Measurements from ENCODE around the gene NCKAP1. TPM values are rescaled to one million over a fixed set of nuclear protein-coding genes. Genes with fewer than 3 reads are reported as not detected.
"Not testable (repeated sequence)": the region's sequence is repeated elsewhere in the genome, so short reads cannot be mapped to it uniquely, and the experiment has no call there.

NCKAP1 gene
- total RNA-seq, 1 donor from 2014 or later, result 1.7 TPM

DNA sequence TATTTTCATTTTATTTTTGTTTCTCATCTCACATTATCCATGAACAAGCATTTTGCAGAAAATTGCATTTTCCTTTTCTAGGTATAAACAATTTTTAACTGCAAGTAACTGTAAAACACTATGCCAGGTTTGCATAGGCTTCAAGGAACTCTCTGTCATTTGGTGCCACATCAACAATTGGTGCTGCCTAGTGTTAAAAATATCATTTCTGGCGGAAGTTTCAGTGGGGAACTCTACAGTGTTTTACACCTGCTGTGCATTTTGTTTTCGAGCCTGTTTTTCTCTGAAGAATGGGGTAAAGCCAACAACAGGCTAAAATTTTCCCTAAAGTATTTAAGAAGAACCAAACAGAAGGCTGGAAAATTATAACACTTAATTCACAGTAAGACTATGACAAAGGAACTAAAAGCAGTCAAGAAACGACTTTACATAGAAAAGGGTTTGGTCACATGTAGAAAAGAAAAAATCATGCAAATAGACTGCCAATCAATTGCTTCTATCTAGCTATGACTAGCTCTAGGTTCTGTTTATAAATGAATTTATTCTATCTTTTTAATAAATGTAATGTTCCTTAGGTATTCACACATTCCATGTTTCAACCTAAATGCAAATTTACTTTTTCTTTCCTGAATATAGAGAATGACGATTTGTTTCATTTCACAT is 150.4 kb downstream of the NCKAP1 start:
- intact Hi-C loops (cut with micrococcal nuclease), result no loop called here

DNA sequence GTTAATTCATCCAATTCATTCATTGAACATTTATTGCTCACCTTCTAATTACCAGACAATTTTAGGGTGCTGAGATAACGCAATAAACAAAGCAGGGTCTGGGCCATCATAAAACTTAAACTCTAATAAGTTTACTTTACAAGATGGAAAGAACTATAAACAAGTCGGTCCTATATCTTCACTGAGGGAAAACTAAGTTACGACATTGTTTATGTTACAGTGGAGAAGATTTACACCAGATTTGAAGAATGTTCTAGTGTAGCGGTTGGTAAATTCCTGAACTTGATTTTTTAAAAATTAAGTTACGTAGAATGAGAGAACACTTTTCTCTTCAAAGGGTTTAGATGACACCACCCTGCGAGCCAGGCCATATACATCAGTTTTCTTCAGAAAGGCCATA is 151.2 kb downstream of the NCKAP1 start:
- intact Hi-C loops (cut with micrococcal nuclease), result no loop called here

- intact Hi-C loops (cut with micrococcal nuclease), result no loop called here
These were observed 152.5 kb downstream of the NCKAP1 start for GRCh38 chr2:182885771-182886170.

- intact Hi-C loops (cut with micrococcal nuclease), result no loop called here
These were observed 154.8 kb downstream of the NCKAP1 start for GRCh38 chr2:182883451-182883850.

DNA sequence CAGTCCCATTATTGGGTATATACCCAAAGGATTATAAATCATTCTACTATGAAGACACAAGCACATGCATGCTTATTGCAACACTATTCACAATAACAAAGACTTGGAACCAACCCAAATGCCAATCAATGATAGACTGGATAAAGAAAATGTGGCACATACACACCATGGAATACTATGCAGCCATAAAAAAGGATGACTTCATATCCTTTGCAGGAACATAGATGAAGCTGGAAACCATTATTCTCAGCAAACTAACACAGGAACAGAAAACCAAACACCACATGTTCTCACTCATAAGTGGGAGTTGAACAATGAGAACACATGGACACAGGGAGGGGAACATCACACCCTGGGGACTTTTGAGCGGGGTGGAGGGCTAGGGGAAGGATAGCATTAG is 158.2 kb downstream of the NCKAP1 start:
- intact Hi-C loops (cut with micrococcal nuclease), result not testable (repeated sequence)

- intact Hi-C loops (cut with micrococcal nuclease), result not testable (repeated sequence)
These were observed 161.6 kb downstream of the NCKAP1 start for GRCh38 chr2:182876653-182877052.

DNA sequence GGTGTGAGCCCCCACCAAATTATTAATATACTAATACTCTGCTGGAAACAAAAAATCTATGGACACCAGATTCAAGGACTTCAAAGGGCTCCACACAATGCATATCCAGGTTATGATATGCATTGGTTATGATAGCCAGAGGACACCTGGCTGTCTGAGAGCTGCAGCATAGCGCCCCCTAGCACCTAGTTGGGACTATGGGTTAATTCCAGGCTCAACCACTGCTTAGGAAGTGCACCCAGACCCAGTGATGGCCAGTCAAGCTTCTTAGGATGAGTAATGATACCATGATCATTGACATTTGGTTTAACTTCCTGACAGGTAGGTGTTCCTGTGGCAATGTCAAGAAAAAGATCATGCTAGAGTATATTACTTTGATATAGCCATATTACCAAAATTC is 168.0 kb downstream of the NCKAP1 start:
- intact Hi-C loops (cut with micrococcal nuclease), result no loop called here

DNA sequence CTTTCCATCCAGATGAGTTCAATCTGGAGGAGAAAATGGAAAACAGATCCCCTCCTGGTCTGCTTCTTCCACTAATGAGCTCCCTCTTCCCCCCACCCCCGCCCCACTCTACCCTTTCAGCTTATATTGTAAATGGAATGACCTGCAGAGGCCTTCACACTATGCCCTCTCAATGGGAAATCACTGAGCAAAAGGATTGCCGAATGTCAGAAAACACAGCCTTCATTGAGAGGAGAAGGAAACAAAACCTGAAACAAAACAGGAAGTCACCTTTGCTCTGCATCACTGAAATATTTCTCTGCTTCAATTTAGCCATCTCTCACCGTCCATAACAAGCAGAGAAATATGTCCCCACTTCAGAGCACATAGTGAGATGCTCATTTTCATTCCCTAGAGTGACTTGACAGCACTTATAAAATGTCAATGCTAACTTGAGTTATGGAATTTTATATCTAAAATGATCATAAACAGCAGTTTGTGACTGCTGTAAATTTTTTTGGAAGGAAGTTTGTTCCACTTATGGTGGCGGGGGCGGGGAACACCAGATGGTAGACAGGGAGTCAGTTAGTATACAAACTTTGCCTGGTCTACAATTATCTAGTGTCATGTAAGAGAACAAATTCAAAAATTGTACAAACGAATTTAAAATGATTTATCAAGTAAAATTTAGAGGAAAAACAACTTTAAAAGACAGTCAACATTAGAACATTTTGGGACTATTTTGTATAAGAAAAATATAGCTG is 170.0 kb downstream of the NCKAP1 start:
- intact Hi-C loops (cut with micrococcal nuclease), result no loop called here

DNA sequence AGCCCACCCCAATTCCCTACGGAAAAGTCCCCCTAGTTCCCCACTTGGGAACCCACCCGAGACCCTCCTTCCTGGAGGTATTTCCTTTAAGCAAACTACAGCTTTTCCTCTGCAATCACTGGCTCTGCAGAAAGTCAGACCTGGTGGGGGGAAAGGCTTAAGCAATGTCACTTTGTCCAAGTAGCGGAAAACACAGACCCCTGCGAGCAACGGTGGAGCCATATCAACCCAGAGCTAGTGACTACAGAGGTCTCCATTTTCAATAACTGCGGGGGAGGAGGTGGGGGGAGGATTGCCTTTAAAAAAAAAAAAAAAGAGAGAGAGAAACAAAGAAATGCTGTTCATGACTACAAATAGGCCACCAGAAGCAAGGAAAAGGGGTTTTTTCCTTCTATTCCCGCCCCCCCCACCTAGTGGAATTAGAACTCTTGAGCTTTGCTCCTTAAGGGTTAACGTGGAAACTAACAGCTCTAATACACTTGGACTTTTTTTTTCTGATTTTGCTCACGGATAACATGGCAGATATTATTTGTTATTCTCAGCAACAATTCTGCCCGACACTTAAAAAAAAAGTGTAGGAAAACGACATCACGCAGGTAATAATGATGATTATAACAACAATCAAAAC is 170.7 kb downstream of the NCKAP1 start:
- intact Hi-C loops (cut with micrococcal nuclease), result no loop called here

DNA sequence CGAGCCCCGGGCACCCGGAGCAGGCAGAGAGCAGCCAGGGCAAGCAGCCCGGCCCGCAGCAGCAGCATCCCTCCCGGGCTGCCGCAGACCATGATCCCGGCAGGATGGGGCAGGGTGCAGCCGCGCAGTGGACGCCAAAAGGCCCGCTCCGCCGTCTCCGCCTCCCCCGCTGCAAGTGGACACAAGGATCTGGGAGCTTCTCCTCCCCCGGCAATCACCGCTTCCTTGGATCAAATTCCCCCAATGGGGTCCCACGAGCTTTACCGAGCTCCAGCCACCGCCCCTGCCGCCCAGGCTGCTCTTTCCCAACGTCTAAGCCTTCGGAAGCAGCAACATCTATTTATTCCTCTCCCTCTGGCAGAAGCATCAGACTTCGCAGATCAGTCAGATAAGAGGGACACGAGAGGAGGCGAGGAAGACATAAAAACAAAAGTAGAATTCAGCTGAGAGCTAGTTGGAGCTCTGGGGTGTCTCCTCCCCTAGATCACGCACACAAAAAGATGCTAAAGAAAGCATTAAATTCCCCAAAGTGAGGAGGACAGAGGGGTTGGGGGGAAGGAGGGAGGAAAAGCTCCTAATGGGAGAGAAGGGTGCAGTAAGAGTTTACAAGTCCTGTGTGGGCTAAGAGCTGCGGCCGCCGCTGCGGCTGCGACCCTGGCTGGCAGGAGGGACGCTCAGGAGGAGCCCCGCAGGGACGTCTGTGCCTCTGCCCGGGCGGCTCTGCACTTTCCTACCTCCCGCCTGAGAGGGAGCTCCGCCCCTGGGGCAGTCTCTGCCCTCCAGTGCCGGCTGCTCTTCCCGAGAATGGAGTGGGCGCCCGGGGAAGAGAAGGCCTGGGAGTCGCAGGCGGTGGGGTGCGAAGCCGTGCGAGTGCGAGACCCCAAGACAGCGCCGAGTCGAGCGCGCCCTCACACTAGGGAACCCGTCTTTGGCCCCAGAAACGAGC is 171.5 kb downstream of the NCKAP1 start, which contains the start of gene FRZB:
Gene FRZB (minus strand): TSS at position 177 of the 946 bp plus-strand sequence. CDS start 85 bp downstream, at position 92.
- intact Hi-C loops (cut with micrococcal nuclease), result no loop called here

GRCh38 chr2:182866095-182866460 is 172.2 kb downstream of the NCKAP1 start:
- intact Hi-C loops (cut with micrococcal nuclease), result no loop called here

- intact Hi-C loops (cut with micrococcal nuclease), result no loop called here
These were observed 173.2 kb downstream of the NCKAP1 start for GRCh38 chr2:182864949-182865570.

GRCh38 chr2:182863642-182864041 is 174.6 kb downstream of the NCKAP1 start:
- intact Hi-C loops (cut with micrococcal nuclease), result no loop called here

DNA sequence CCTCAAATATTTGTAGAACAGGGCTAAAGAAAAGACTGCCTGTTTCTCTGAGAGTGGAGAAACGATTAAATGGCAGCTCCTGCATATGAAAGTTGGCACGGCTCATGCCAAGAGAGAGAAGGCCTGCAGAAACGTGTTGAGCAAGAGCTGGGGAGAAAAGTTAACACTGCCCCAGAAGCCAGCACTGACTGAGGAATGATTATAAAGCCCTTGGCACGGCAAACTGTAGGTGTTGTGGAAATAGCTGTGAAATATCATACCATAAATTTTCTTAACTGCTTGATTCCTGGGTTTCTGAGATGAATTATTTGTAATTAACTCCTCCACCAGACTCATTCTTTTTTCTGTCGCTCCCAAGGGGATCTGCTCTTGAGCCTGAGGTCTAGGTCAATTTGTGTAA is 176.2 kb downstream of the NCKAP1 start:
- intact Hi-C loops (cut with micrococcal nuclease), result no loop called here

GRCh38 chr2:182860858-182861257 is 177.4 kb downstream of the NCKAP1 start:
- intact Hi-C loops (cut with micrococcal nuclease), result no loop called here

Other genes with a start within 250 kb of the NCKAP1 start
- not detected in 2 replicates for gene FRZB, start 171.8 kb downstream of the NCKAP1 start, total RNA-seq
- gene DUSP19, start 40.3 kb upstream of the NCKAP1 start, total RNA-seq, result 0.80 and 0.93 TPM in 2 replicates
- gene NUP35, start 86.0 kb upstream of the NCKAP1 start, total RNA-seq, result 23.4 and 23.7 TPM in 2 replicates

All from T-helper 2 cell treated with Interferon-gamma antibody and Interleukin-4, amounts not matched to agents 100 ng/mL and 5 ng/mL, for 36 hours (primary cell).